GM10847 (cell line): ENCODE results near the gene CMTR2.

Experiments used
- POLR2A ChIP-seq: IDR thresholded peaks from 2 replicates; pipeline ENCODE4 v1.6.1; 2011; ENCODE audit not compliant: insufficient read length; ENCODE audit errors: extremely low read depth

CMTR2 gene

GRCh38 chr16:71288890-71289731 lies at the start of gene CMTR2:
CMTR2 (minus strand) TSS chr16:71289402; CDS start chr16:71285920, 3,482 bp downstream.
- TF ChIP-seq POLR2A = peak; percentile 93

GRCh38 chr16:71338632-71339031 lies 49.4 kb upstream of the CMTR2 start:
- TF ChIP-seq POLR2A = no peak

- no peak for TF ChIP-seq POLR2A
Measured at GRCh38 chr16:71338193-71338592, 49.0 kb upstream of the CMTR2 start.

GRCh38 chr16:71337631-71338030 lies 48.4 kb upstream of the CMTR2 start:
- TF ChIP-seq POLR2A = no peak

- TF ChIP-seq POLR2A = no peak
Measured at GRCh38 chr16:71328151-71328550, 38.9 kb upstream of the CMTR2 start.

GRCh38 chr16:71327720-71328119 lies 38.5 kb upstream of the CMTR2 start:
- no peak for TF ChIP-seq POLR2A

- TF ChIP-seq POLR2A = no peak
Measured at GRCh38 chr16:71319999-71320398, 30.8 kb upstream of the CMTR2 start.

- no peak for TF ChIP-seq POLR2A
Measured at GRCh38 chr16:71315269-71315668, 26.1 kb upstream of the CMTR2 start.

- no peak for TF ChIP-seq POLR2A
Measured at GRCh38 chr16:71311553-71312158, 22.5 kb upstream of the CMTR2 start.

- no peak for TF ChIP-seq POLR2A
Measured at GRCh38 chr16:71303938-71304337, 14.7 kb upstream of the CMTR2 start.

GRCh38 chr16:71297341-71297634 lies 8.1 kb upstream of the CMTR2 start:
- TF ChIP-seq POLR2A = no peak

GRCh38 chr16:71296584-71297340 lies 7.6 kb upstream of the CMTR2 start:
- TF ChIP-seq POLR2A = no peak

- TF ChIP-seq POLR2A = no peak
Measured at GRCh38 chr16:71295950-71296349, 6.7 kb upstream of the CMTR2 start.

GRCh38 chr16:71293919-71294318 lies 4.7 kb upstream of the CMTR2 start:
- TF ChIP-seq POLR2A = no peak

- no peak for TF ChIP-seq POLR2A
Measured at GRCh38 chr16:71289732-71290062, 495 bp upstream of the CMTR2 start.

- TF ChIP-seq POLR2A = no peak
Measured at GRCh38 chr16:71288570-71288889, 672 bp downstream of the CMTR2 start.

- no peak for TF ChIP-seq POLR2A
Measured at GRCh38 chr16:71287911-71288310, 1.3 kb downstream of the CMTR2 start.

GRCh38 chr16:71287454-71287853 lies 1.7 kb downstream of the CMTR2 start:
- no peak for TF ChIP-seq POLR2A
